ENCODE results near the gene AIRE.

- TF ChIP-seq CTCF (IDR thresholded peaks at IDR 0.05) (no peak), POLR2A (IDR thresholded peaks at IDR 0.05) (no peak)
These were observed 45.5 kb downstream of the AIRE start for GRCh38 chr21:44331209-44331608.

Measured in uterus (tissue), 2 donors.